Measurements from ENCODE around the gene CAPN2. TPM values are rescaled to one million over a fixed set of nuclear protein-coding genes. Genes with fewer than 3 reads are reported as not detected.

The CAPN2 gene
- polyA plus RNA-seq, 1 of the 3 experiments (the other 2 are of a cell fraction) = 208 TPM

GRCh38 chr1:223776075-223776814, 63.9 kb downstream of the CAPN2 start (continued):
- TF ChIP-seq NFIC (IDR thresholded peaks at IDR 0.05; ENCODE audit: borderline replicate concordance) = peak; percentile 54

- Histone ChIP-seq H3K4me3 (ENCODE audit: low read depth in 2 of 2, low read length in 1 of 2) (no peak overlapping the region), H4K20me1 (ENCODE audit: insufficient read depth) (no peaks in the 10 kb centered on the region), H3F3A (replicated peaks; ENCODE audit: insufficient read depth) (peaks cover 61% of the 10 kb centered on the region), H3K9ac (no peak overlapping the region), H3K9me2 (no peaks in the 10 kb centered on the region), H2AFZ (ENCODE audit: low read depth) (no peak overlapping the region), H3K36me3 (replicated peaks in 1 of 2; ENCODE audit: control insufficient read depth in 1 of 2, insufficient read depth in 2 of 2, low read length in 1 of 2) (peaks cover 65 to 72% of the 10 kb centered on the region in 2 experiments), H3K4me1 (ENCODE audit: control insufficient read depth in 1 of 2, insufficient read depth in 2 of 2, low read depth in 1 of 2, low read length in 1 of 2) (peaks cover 0 to 32% of the 10 kb centered on the region in 2 experiments), H3K9me3 (no peaks in the 10 kb centered on the region), H3K4me2 (no peak overlapping the region), H3K27ac (ENCODE audit: low read depth in 2 of 2, low read length in 1 of 2) (peak overlapping the region in 1 of 2 experiments; percentile 96; a peak in 2 of 4 replicates), H3K79me2 (ENCODE audit: insufficient read depth) (peaks cover 9% of the 10 kb centered on the region; the same call in 1 of the 2 replicates), H3K27me3 (ENCODE audit: insufficient read depth) (no peaks in the 10 kb centered on the region)
- no peak for TF ChIP-seq EZH2phosphoT487 (IDR thresholded peaks at IDR 0.05; ENCODE audit: borderline replicate concordance, low read depth)
- TF ChIP-seq NRF1 (IDR thresholded peaks at IDR 0.05; ENCODE audit: low read depth, low read length) = no peak
- DNase-seq = no peak
- ChIA-PET POLR2A (no interaction called here), CTCF (interaction anchor here (1.3 kb wide), 1 partner anchor 28 kb away, joined by 6 read pairs; no protein-coding TSS in a partner anchor)
- 95% methylated on average over 10 of the region's 10 CpGs for whole genome bisulfite sequencing (ENCODE audit: low lambda C conversion rate)
These were observed 64.6 kb downstream of the CAPN2 start for GRCh38 chr1:223776826-223777454.

GRCh38 chr1:223780318-223780717, 68.0 kb downstream of the CAPN2 start:
- 95% methylated on average over 8 of the region's 8 CpGs for WGBS (ENCODE audit: low lambda C conversion rate)
- Histone ChIP-seq H4K20me1 (ENCODE audit: insufficient read depth) (no peaks in the 10 kb centered on the region), H3K36me3 (replicated peaks in 1 of 2; ENCODE audit: control insufficient read depth in 1 of 2, insufficient read depth in 2 of 2, low read length in 1 of 2) (peaks cover 53 to 71% of the 10 kb centered on the region in 2 experiments), H3K79me2 (ENCODE audit: insufficient read depth) (no peaks in the 10 kb centered on the region; the same call in 1 of the 2 replicates), H3K4me1 (ENCODE audit: control insufficient read depth in 1 of 2, insufficient read depth in 2 of 2, low read depth in 1 of 2, low read length in 1 of 2) (peaks cover 8 to 9% of the 10 kb centered on the region in 2 experiments; a peak in 3 of 4 replicates), H3K27me3 (ENCODE audit: insufficient read depth) (no peaks in the 10 kb centered on the region), H3K27ac (ENCODE audit: low read depth in 2 of 2, low read length in 1 of 2) (no peak overlapping the region; a peak in 1 of 4 replicates), H3K9me3 (no peaks in the 10 kb centered on the region), H3K4me3 (ENCODE audit: low read depth in 2 of 2, low read length in 1 of 2) (no peak overlapping the region), H3K9ac (no peak overlapping the region), H2AFZ (ENCODE audit: low read depth) (no peak overlapping the region), H3K4me2 (no peak overlapping the region), H3K9me2 (no peaks in the 10 kb centered on the region), H3F3A (replicated peaks; ENCODE audit: insufficient read depth) (peaks cover 44% of the 10 kb centered on the region)
- TF ChIP-seq RXRA (IDR thresholded peaks at IDR 0.05; ENCODE audit: borderline replicate concordance, low read depth) = no peak
- TF ChIP-seq RCOR1 (IDR thresholded peaks at IDR 0.05; ENCODE audit: low read length) = no peak
- no peak for TF ChIP-seq NFIC (IDR thresholded peaks at IDR 0.05; ENCODE audit: borderline replicate concordance)
- no peak for TF ChIP-seq IRF3 (IDR thresholded peaks at IDR 0.05; ENCODE audit: low read depth, low read length)
- no peak for TF ChIP-seq TCF12 (IDR thresholded peaks at IDR 0.05)
- TF ChIP-seq USF1 (IDR thresholded peaks at IDR 0.05; ENCODE audit: borderline replicate concordance, low read depth) = no peak
- TF ChIP-seq SMC3 (IDR thresholded peaks at IDR 0.05; ENCODE audit: low read depth, low read length) = no peak
- TF ChIP-seq PBX3 (IDR thresholded peaks at IDR 0.05) = no peak
- no peak for TF ChIP-seq CHD2 (IDR thresholded peaks at IDR 0.05; ENCODE audit: low read length, partially characterized antibody)
- TF ChIP-seq GATA2 (CRISPR knock-in tag; IDR thresholded peaks at IDR 0.05) = no peak
- TF ChIP-seq YY1 (IDR thresholded peaks at IDR 0.05; ENCODE audit: low read depth) = no peak
- TF ChIP-seq ELF1 (IDR thresholded peaks at IDR 0.05) = no peak
- TF ChIP-seq EZH2phosphoT487 (IDR thresholded peaks at IDR 0.05; ENCODE audit: borderline replicate concordance, low read depth) = no peak
- TF ChIP-seq USF2 (IDR thresholded peaks at IDR 0.05; ENCODE audit: borderline replicate concordance, low read depth, low read length) = no peak
- no peak for TF ChIP-seq POLR2AphosphoS5 (IDR thresholded peaks at IDR 0.05; ENCODE audit: low read depth, low read length)
- no peak for TF ChIP-seq JUND (IDR thresholded peaks at IDR 0.05)
- no peak for DNase-seq
- ChIA-PET POLR2A (interaction anchor here (2.0 kb wide), 1 partner anchor 66 kb away, joined by 5 read pairs; the partner anchor contains the start of gene TP53BP2), CTCF (interaction anchor here (0.5 to 2.8 kb wide), 8 partner anchors 16 to 361 kb away, joined by 3 to 13 read pairs (median 4); partner anchors contain the start of gene CAPN2)
